GM21367 (cell line): ENCODE data around the gene ARMH3.

Experiments used
- ATAC-seq: cut with Tn5 transposase; IDR thresholded peaks from one replicate; pipeline ENCODE4 v1.9.1; 2021; ENCODE audit not compliant: unreplicated experiment

ARMH3 gene

DNA sequence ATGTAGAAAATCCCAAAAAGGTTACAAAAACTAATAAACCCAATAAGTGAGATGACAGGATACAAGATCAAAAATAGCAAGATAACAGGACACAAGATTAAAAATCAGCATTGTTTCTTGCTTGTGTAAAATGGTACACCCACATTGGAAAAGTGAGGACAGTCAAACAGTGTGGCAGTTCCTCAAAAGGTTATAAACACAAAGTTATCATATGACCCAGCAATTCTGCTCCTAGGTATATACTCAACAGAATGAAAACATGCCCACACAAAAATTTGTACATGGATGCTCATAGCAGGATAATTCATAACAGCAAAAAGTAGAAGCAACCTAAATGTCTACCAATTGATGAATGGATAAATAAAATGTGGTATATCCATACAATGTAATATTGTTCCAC lies 105.8 kb downstream of the ARMH3 start:
- ATAC-seq = no peak

DNA sequence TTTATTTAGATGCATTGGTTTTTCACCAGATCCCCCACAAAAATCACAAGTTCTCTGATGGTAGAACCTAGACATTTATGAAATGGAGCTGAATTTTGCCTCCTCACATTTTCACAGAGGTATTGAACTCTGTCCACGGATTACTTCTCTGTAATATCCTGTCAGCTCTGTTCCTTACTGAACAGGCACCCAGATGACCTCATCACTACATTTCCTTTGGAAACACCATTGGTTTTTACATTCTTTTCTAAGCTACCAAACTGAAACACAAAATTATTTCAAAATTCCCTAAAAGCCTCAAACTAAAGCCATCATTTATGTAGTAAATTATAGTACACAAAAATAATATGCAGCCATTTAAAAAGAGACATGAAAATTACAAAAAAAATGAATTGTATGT lies 114.1 kb downstream of the ARMH3 start:
- no peak for ATAC-seq

DNA sequence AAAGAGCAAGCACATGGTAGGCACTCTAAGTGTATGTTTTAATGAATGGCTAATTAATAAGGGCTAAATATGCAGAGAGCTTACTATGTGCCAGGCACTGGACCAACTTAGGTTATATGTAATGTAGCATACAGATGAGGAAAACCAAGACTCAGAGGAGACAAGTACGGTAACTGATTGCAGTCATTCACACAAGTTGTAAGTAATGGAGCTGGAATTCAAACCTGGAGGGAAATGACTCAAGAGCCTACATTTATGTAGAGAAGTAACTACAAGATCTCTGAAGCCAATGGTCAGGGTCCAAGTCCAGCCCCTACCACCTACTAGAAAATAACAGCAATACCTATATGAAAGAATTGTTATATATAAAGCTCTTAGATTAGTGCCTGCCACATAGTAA lies 115.1 kb downstream of the ARMH3 start:
- ATAC-seq = no peak

DNA sequence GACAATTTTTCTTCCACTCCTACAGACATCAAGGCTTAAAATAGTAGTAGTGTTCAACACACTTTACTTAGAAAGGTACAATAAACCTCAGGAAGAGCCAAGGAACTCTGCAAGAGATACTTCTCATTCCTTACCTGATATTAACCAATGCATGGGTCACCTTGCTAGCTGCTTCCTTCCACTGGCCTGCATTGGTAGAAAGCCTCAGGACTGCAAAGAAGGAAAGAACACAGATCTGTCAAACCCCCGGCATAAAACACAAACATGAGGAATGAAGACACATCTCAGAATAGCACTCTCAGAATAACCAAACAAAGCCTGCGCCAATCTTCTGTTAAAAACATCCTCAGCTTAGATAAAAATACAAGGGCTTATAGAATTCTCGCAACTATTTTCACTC lies 116.2 kb downstream of the ARMH3 start:
- no peak for ATAC-seq

DNA sequence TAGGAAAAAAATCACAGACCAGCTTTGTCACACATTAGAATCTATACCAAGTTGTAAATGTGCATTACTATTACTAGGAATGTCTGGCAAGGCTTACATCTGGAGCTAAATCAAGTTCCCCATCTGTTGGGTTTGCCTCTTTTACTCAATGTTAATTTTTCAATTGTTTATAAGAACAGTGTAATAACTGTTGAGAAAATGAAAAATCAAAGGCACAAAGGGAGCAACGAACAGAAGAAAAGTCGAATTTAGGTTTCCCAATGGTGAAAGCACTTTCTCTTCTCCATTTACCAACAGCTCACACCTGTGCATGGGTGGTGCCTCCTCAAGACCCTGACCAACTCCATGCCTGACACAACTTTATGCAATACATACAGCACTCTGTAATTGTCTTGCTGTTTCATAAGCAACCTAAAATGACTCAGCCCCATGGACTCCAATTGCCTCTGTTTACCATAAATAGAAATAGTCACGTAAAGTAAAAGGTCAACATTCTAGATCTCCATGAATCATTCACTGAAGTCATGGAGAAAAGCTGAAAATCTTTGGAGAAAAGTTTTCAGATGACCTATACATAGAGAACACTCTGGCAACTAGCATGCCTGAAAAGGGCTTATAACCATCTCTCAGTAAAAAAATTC lies 116.8 kb downstream of the ARMH3 start:
- no peak for ATAC-seq

DNA sequence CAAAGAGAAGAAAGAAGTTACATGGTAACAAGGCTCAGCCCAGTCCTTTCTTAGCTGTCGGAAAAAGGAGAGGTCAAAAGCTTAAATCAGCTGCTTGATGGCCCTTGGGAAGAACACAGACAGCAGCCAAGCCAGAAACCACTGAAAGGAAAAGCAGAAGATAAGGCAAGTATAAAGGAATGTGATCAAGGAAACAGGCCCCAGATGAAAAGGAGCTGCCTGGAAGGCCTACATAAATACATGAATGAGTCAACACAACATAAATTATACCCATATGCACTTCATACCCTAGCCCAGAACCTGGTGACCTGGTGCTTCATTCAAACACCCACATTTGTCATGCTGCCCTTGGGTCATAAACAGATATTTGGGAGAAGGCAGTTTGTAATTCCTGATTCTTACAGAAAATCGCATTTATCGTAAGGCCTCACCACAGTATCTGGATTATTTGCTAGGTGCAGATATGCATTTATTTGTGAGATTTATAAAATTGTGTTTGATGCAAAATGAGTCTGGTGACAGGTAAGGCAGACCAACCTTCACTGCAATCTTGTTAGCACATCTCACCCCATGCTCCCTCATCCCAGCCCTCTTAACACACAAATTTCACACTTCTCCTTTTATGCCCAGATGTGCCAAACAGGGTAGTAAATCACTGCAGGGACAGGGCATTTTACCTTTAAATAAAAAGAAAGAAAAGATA lies 117.5 kb downstream of the ARMH3 start:
- ATAC-seq = no peak

DNA sequence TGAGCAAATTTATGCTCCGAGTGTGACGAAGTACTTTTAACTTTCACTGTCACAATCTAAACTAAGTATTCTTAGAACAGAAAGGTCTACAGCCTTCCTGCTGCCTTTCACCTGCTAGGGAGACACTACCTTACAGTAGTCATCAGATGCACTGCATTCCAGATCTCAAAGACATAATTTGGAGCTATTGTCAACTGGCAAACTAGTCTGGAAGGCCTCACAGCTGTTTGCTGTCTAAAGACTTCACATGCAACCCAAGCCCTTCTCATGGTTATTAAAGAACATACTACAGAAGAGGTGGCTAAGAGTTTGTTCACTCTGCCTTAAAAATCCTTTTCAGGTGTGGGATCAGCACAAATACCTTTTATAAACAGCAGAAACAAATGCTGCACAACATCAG lies 120.5 kb downstream of the ARMH3 start:
- no peak for ATAC-seq

DNA sequence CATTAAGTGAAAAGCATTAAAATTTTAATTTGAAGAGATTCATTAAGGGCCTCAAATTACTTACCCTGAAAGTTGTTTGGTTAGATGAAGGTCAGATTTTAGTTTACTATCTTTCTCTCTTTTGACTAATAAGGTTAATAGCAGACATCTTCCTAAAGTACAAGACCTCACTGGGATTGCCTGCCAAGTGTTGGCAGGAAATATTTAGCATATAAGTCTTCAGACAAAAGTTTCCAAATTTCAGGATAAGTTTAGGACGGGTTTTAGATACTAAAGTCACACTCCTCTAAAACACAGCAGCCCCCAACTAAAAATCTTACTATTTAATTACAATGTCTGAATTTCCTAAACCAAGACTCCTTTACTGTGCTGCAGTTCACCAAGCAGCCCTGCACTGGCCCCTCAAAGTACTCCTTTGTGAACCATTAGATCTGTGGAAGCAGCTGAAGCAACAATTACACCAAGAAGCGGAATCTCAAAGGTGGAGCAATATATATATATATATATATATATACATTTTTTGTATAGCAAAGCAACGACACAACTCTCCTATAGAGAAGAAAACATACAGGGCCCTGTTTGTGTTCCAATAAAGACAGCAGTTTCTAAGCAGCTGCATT lies 121.2 kb downstream of the ARMH3 start:
- ATAC-seq = no peak

DNA sequence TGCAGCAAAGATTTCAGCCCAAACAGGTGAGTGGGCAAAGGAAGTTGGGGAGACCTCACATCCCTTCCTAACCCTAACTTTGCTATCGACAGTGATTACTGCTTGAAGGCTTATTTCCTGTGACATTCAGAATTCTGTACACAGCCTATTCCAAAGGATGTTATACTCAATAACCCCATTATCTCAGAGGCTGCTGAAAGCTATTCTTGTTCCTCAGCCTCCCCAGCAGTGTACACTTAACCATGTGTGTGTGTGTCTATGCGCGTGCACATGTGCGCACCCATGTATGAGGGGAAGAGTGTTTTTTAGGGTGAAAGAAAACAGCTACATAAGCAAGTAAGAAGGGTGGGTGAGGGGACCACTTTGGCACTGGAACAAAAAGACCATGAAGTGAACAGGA lies 122.0 kb downstream of the ARMH3 start:
- no peak for ATAC-seq

DNA sequence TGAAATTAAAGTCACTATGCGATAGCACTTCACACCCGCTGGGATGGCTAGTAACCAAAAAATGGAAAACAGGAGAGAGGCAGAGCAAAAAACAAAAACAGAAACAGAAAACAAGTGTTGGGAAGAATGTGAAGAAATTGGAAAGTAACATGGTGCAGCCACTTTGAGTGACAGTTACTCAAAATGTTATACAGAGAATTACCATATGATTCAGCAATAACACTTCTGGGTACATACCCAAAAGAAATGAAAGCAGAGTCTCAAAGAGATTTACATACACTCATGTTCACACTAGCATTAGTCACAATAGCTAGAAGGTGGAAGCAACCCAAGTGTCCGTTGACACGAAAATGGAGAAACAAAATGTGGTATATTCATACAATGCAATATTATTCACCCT lies 123.8 kb downstream of the ARMH3 start:
- ATAC-seq = no peak

DNA sequence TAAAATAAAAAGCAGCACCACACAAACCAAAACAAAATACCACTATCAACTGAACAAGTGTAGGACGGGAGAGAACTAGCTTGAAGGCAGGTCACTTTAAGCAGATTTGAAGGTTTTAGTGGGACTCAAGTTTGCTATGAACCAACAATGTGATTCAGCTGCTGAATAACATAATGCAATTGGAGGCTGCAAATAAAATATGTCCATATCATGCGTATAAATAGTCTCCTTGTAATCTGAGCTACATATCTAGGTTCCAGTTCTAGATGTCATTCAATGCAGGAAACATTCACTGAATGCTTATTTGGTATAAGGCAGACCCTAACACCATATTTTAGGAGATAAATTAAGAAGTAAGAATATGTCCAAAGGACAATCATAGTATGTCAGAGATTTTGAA lies 130.9 kb downstream of the ARMH3 start:
- ATAC-seq = no peak

DNA sequence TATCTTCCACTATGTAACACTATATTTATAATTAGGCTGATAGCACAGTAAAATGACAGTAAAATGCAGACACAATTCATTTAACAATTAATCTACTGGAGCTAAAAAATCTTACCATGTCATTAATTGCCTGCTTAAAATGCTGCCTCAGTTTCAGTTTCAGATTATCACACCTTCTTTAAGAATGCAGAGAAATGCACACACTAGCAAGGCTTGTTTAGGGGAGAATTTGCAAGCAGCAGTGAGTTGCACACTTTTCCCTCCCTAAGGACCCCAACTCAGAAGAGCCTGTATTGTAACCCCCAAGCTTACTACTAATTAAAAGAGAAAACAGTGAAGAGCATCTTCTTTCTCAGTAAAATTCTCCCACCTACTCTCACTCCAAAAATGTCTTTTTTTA lies 132.7 kb downstream of the ARMH3 start:
- ATAC-seq = no peak

DNA sequence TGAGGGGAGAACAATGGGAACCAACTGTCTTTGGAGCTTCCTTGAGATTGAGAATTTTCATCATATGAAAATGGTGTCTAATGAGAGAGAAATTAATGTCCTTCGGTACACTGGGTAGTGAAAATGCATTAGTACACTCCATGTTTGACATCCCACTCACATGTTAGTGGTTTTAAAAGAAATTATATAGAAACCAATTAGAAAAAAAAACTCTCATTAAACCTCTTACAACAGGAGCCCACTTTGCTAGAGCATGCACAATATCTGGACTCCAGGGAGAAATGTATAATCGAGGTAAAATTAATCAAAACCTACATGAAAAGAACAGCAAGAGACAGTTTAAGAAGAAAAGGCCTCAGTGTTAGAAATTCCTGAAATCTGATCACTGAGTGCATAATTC lies 133.1 kb downstream of the ARMH3 start:
- no peak for ATAC-seq

DNA sequence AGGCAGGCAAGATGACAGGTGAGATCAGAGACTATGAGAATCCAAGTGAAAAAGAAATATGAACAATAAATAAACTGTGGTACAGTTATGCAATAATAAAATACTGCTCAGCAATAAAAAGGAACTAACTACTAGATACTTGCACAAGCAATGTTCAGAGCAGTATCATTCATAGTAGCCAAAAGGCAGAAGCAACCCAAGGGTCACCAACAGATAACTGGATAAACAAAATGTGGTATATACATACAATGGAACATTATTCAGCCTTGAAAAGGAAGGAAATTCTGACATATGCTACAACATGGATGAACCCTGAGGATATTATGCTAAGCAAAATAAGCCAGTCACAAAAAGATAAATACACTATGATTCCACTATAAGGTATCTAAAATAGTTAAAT lies 135.4 kb downstream of the ARMH3 start:
- no peak for ATAC-seq

DNA sequence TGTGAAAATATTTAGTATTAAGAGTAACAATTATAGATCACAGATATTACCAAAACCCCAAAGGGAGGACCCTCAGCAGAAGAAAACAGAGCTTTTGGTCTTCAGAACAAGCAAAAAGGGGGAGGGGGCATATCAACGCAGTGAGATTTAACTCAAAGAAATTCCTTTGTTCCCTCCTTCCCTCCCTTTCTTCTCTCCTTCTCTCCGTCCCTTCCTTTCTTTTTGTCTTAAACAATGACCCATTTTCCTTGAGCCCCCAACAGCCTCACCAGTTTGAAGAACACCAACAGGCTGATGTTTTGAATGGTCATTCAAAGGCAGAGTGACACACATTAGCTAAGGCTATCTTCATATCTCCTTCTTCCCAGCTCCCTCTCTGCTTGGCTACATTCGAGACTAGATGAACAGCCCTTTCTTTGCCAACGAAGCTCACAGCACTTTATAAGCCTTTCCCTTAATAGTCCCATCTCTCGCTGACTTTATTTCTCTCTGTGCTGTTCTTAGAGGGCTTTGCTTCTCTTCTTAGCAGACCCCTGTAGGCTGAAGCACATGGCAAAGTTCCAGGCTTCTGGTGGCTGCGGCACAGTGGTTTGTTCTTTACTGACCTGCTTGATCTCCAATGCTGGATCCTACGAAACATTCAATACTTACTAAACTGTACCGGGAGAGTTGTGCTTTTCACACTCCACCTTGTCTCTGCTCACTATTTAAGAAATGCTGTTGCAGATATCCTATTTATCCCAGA lies 136.8 kb downstream of the ARMH3 start:
- no peak for ATAC-seq

DNA sequence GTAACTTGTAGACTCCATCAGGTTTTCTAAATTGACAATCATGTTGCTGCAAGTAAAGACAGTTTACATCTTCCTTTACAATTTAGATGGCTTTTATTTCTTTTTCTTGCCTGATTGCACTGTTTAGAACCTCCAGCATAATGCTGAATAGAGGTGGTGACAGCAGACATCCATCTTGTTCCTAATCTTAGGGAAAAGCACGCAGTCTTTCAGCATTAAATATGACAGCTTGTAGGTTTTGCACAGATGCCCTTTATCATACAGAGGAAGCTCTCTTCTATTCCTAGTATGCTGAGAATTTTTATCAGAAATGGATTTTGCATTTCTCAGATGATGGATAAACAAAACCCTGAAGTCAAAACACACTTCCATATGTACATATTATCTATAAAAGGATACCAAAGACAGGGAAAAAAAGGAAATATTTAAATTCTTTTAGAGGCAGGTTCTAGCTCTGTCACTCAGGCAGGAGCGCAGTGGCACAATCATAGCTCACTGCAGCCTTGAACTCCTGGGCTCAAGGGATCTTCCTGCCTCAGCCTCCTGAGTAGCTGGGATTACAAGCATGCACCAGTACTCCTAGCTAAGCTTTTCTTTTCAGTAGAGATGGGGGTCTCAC lies 143.3 kb downstream of the ARMH3 start:
- ATAC-seq = no peak

DNA sequence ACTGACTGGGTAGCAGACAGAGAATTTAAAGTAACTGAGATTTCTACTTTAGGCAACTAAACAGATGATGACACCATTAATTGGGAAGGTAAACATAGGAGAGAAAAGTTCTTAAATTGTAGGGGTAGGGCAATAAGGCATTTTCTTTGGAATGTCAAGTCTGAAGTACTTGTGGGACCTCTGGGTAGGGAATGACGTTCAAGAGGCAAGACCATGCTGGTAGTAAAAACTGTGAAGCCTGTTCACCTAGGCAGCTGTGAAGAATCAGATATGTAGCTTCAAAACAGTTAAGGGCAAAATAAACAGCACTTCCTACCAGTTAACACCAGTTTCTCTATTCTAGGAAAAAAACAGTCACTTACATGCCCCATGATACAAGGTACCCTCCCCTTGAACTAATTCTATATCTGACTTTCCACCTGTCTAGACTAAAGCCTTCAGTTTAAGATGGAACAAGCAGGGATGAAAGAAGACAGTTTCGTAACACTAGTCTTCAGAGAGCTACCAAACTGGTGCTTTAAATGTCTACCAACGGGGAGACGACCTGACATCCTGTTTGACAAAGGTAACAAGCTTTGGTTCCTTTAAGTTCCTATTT lies 149.3 kb downstream of the ARMH3 start:
- ATAC-seq = no peak

DNA sequence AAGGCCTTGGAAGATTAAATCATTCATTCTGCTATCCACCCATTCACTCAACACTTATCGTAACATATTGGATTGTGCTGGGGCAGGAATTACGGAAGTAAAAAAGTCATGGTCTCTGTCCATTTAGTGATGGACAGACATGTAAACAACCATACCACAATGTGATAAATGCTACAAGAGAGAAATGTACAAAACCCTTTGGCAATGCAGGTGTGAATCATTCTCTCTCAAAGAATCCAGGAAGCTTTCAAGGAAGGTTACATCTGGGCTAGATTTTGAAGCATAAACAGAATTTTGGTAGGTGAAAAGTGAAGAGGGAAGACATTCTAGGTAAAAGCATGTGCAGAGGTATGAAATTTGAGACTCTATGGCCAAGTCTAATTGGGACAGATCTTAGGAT lies 150.7 kb downstream of the ARMH3 start:
- no peak for ATAC-seq

DNA sequence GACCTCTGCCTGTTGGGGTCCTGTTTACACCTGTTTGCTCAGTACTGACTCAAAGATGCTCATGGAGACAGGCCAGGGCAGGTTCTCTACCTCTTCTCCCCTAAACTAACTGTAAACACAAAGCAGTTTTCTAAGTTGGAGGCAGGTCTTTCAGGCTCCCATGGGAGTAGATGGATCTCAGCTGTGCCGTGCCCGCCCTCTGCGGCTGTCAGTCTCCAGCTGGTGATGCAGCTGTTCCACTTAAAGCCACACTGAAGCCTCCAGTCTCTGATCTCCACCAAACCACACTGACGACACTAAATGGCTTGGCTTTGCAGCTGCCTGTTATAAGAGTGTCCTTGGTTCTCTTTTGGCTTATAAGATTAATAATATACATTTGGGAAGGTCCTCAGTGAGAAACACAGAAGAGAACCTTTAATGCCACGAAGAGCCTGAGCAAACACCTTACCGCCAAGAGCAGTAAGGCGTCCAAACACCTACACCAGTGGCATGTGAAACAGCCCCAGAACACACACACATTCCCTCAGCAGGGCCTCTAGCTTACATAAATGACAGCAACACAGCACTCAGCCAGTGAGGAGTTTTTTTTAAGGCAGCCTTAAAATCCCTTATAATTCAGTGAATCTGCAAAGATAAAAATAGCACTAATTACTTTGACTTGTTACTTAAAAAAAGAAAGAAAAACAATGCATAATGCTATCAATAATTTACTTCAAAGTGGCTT lies 152.0 kb downstream of the ARMH3 start:
- peak; percentile 53 for ATAC-seq

DNA sequence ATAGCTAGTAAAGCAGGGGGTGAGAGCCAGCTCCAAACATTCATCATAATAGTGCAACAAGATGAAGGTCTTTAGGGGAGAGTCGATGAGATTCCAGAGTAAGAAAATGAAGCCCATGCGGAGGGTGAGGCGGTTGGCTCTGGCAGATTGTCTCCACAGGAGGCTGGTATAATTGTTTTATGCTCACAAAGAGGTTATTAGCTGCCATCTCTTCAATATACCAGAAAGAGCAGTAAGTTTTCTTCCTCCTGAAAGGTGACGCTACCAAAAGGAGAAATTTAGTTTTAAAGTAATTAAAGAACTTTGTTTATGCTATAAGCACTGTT lies 153.2 kb downstream of the ARMH3 start:
- no peak for ATAC-seq
